C4-2B (cell line): ENCODE results near the gene SYT2.

ENCODE experiments used
- CTCF ChIP-seq: fragments of 450-650 bp; conservative IDR thresholded peaks from 2 replicates; pipeline ENCODE4 v1.5.1; 2017; ENCODE audit warnings: mild to moderate bottlenecking
- ZFX ChIP-seq: fragments of 450-650 bp; IDR thresholded peaks from 2 replicates; pipeline ENCODE4 v1.6.1; 2017

- TF ChIP-seq CTCF (no peak), ZFX (no peak)
These were observed 67.5 kb downstream of the SYT2 start for GRCh38 chr1:202642619-202643291.
